KMS-11 (cell line): Measurements from ENCODE around the gene ELMO1.

Source experiments
- H2AFZ ChIP-seq: fragments of 200-600 bp; sonication (generic); 2 replicates; pipeline ENCODE4 v1.6.1; 2016; ENCODE audit warnings: antibody characterized with exemption, mixed run types, low read depth
- H3K27ac ChIP-seq: fragments of 200-600 bp; sonication (generic); 2 replicates; pipeline ENCODE4 v1.6.1; 2016; ENCODE audit warnings: mild to moderate bottlenecking, mixed run types
- H3K27me3 ChIP-seq: fragments of 200-600 bp; sonication (generic); 2 replicates; pipeline ENCODE4 v1.6.1; 2017; ENCODE audit warnings: mild to moderate bottlenecking, low read depth, mixed run types, moderate library complexity; ENCODE audit not compliant: insufficient read depth
- H3K36me3 ChIP-seq: fragments of 200-600 bp; sonication (generic); 2 replicates; pipeline ENCODE4 v1.6.1; 2017; ENCODE audit warnings: mild to moderate bottlenecking, mixed run types; ENCODE audit not compliant: insufficient read depth
- H3K4me1 ChIP-seq: fragments of 200-600 bp; sonication (generic); 2 replicates; pipeline ENCODE4 v1.6.1; 2016; ENCODE audit warnings: mild to moderate bottlenecking, low read depth, mixed run types; ENCODE audit not compliant: poor library complexity, severe bottlenecking
- H3K4me2 ChIP-seq: fragments of 200-600 bp; sonication (generic); 2 replicates; pipeline ENCODE4 v1.7.0; 2016; ENCODE audit warnings: mild to moderate bottlenecking, mixed run types
- H3K4me3 ChIP-seq: fragments of 200-600 bp; sonication (generic); IDR thresholded peaks from 2 replicates; pipeline ENCODE4 v1.6.1; 2017; ENCODE audit warnings: low read depth, low read length, mixed read lengths; ENCODE audit not compliant: insufficient read depth
- H3K79me2 ChIP-seq: fragments of 200-600 bp; sonication (generic); 2 replicates; pipeline ENCODE4 v1.6.1; 2016; ENCODE audit warnings: low read depth, mixed run types; ENCODE audit not compliant: insufficient read depth
- H3K9ac ChIP-seq: fragments of 200-600 bp; sonication (generic); 2 replicates; pipeline ENCODE4 v1.6.1; 2016; ENCODE audit warnings: mild to moderate bottlenecking, mixed run types
- H4K20me1 ChIP-seq: fragments of 200-600 bp; sonication (generic); 2 replicates; pipeline ENCODE4 v1.6.1; 2016; ENCODE audit warnings: mild to moderate bottlenecking, mixed run types; ENCODE audit not compliant: insufficient read depth
- TF ChIP-seq, protein P1 (sequence below): fragments of 200-600 bp; sonication (generic); conservative IDR thresholded peaks from 2 replicates; pipeline ENCODE4 v1.6.1; 2017; ENCODE audit warnings: low read depth, mild to moderate bottlenecking, antibody characterized with exemption, low read length, moderate library complexity, mixed read lengths

ELMO1 gene

DNA sequence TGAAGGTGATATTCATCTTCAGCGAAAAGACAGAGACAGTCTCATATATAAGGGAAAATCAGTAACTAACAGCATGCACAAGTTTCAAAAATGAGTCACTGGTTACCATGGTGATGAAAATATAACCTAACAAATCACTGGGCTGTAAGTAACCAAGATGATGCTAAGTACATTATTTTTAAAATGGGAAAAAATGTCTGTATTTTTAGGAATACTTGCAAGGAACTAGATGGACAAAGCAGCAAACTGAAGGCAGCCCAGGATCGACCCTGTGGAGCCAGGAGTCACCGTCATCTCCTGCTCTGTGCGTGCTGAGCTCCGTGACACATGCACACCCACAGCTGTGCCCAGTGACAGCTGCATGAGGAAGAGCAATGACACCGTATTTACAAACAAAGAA, 137.3 kb downstream of the ELMO1 start:
- Histone ChIP-seq H3K27ac (no peak overlapping the region), H3K27me3 (no peaks in the 10 kb centered on the region), H4K20me1 (no peaks in the 10 kb centered on the region), H3K4me1 (peaks cover 13% of the 10 kb centered on the region), H2AFZ (no peak overlapping the region), H3K36me3 (peaks cover 23% of the 10 kb centered on the region; the same call in 1 of the 2 replicates), H3K9ac (no peak overlapping the region), H3K79me2 (peaks cover 49% of the 10 kb centered on the region), H3K4me2 (no peak overlapping the region), H3K4me3 (no peak overlapping the region)
- TF ChIP-seq, protein P1, sequence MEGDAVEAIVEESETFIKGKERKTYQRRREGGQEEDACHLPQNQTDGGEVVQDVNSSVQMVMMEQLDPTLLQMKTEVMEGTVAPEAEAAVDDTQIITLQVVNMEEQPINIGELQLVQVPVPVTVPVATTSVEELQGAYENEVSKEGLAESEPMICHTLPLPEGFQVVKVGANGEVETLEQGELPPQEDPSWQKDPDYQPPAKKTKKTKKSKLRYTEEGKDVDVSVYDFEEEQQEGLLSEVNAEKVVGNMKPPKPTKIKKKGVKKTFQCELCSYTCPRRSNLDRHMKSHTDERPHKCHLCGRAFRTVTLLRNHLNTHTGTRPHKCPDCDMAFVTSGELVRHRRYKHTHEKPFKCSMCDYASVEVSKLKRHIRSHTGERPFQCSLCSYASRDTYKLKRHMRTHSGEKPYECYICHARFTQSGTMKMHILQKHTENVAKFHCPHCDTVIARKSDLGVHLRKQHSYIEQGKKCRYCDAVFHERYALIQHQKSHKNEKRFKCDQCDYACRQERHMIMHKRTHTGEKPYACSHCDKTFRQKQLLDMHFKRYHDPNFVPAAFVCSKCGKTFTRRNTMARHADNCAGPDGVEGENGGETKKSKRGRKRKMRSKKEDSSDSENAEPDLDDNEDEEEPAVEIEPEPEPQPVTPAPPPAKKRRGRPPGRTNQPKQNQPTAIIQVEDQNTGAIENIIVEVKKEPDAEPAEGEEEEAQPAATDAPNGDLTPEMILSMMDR = no peak

DNA sequence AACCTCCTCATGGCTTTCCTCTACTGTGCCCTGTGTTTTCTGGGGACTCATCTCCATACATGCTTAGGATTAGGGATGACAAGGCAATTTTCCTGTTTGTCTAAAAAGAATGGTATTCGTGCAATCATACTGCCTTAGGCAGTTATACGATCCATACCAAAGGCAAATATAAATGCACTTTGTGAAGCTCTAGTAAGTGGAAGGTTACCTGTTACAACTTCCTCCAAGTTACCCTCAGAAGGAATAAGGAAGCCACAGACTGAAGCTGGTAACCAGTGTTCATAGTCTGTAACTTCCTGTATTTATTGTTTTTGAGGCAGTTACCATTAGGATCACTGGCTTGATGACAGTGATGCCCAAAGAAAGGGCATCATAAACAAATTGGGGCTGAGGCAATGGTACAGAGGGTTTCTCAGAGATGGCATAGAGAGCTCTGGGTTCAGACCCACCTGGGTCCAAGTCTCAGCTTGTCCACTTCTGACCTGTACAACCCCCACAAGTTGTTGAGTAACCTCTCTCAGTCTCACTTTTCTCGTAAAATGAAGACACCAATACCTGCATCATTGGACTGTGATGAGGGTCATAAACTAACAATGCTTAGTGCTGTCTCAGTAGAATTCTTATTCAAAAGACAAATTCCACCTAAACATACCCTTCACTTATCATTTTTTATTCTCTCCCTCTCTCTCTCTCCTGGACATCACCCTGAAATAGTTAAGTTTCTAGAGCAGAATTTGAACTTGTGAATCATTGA, 138.2 kb downstream of the ELMO1 start:
- Histone ChIP-seq H3K4me1 (peaks cover 13% of the 10 kb centered on the region), H3K4me3 (no peak overlapping the region), H3K4me2 (no peak overlapping the region), H3K79me2 (peaks cover 52% of the 10 kb centered on the region; the same call in 1 of the 2 replicates), H2AFZ (no peak overlapping the region), H3K27ac (no peak overlapping the region), H3K36me3 (peaks cover 20% of the 10 kb centered on the region; the same call in 1 of the 2 replicates), H3K9ac (no peak overlapping the region), H4K20me1 (no peaks in the 10 kb centered on the region), H3K27me3 (no peaks in the 10 kb centered on the region)
- TF ChIP-seq, protein P1 = no peak

DNA sequence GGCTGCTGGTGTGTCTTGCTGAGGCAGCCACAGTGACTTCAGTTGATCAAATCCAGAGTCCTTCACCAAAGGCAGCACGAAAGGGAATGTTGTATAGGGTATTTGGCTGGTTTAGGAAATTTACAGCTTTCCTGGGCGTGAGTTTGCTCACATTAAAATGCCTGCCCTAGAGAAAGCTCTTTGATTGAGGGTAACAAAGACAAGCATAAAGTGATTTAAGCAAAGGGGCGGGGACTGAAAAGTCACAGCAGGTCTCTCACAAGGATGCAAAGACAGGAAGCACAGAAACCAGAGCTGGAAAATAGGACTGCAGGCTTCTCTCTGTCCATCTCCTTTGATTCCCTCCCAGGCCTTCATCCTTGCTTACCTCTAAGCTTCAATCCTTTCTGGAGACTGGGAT, 139.2 kb downstream of the ELMO1 start:
- Histone ChIP-seq H4K20me1 (no peaks in the 10 kb centered on the region), H3K4me1 (peaks cover 13% of the 10 kb centered on the region), H3K4me3 (no peak overlapping the region), H3K27me3 (no peaks in the 10 kb centered on the region), H3K9ac (no peak overlapping the region), H3K4me2 (no peak overlapping the region), H3K79me2 (peaks cover 62% of the 10 kb centered on the region; the same call in 1 of the 2 replicates), H3K36me3 (peaks cover 20% of the 10 kb centered on the region; the same call in 1 of the 2 replicates), H2AFZ (no peak overlapping the region), H3K27ac (no peak overlapping the region)
- TF ChIP-seq, protein P1 = no peak

DNA sequence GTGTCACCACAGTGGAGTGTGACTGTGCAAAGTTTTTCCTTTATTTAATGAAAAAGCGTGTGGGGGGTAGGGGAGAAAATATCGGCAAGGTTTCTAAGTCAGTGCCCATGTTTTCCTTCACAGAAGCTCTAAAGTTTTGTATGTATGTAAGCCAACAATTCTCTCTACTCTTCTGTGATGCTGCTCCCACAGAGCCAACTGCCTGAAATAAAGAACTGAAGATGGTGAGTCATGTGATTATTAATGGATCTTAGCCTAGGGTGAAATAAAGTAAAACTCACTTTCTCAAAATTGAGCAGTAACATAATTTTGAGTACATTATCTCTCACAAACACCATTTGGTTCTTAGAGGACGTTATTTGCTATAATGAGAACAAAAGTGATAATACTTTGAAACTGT, 143.7 kb downstream of the ELMO1 start:
- H4K20me1 ChIP-seq = no peaks in the 10 kb centered on the region
- H3K79me2 ChIP-seq = peaks cover 38% of the 10 kb centered on the region; the same call in 1 of the 2 replicates
- no peak overlapping the region for H3K9ac ChIP-seq
- peaks cover 23% of the 10 kb centered on the region; the same call in 1 of the 2 replicates for H3K36me3 ChIP-seq
- H3K27ac ChIP-seq = no peak overlapping the region
- H2AFZ ChIP-seq = no peak overlapping the region
- TF ChIP-seq, protein P1 = no peak
- no peak overlapping the region for H3K4me2 ChIP-seq
- no peak overlapping the region for H3K4me3 ChIP-seq
- no peaks in the 10 kb centered on the region for H3K27me3 ChIP-seq
- H3K4me1 ChIP-seq = no peaks in the 10 kb centered on the region
